ENCODE measurements around the gene ULBP3. TPM values are rescaled to one million over a fixed set of nuclear protein-coding genes. Genes with fewer than 3 reads are reported as not detected.

The ULBP3 gene
- total and polyA plus RNA-seq, 2 of the 13 experiments (the other 11 are each of a cell fraction or from before 2014, with no cell fraction given): 0.42 to 0.48 TPM

DNA sequence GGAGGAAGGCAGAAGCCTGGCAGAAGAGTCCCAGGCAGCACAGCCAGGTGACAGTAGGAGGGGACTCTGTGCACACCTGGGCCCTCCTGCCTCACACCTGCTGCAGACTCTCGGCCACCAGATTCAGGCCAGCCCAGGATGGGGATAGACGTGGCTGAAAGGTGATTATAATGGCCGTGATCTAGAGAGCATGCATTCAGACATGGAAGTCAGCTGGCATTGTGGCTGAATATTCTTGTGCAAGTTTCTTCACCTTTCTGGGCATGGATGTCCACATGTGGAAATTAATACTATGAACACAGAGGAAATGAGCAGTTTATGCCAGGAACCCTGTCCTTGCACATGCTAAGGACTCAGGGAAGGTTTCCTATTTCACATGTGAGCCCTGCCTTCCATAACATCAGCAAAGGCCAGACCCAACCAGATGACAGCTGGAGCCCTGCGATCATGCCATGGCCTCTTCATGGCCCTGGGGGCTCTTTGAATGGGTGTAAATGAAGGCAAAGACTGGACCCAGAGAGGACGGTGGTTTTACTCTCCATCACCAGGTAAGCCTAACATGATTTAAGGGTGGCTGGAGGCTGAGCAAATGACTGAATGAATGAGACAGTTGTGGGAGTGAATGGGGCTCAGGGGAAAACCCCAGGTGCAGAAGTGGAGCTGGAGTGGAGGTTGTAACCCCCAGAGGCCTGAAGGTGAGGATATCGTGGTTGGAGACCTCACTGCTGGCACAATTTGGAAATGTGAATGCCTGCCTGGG, 40.9 kb downstream of the ULBP3 start:
- Histone ChIP-seq H3K9ac (ENCODE audit: insufficient read depth, low read depth, low read length) (no peak overlapping the region), H3K36me3 (replicated peaks in 1 of 2; ENCODE audit: control insufficient read depth in 1 of 2, insufficient read depth in 2 of 2, low read length in 2 of 2) (no peaks in the 10 kb centered on the region), H2AFZ (ENCODE audit: low read length) (no peak overlapping the region), H3K9me3 (ENCODE audit: low read length) (no peaks in the 10 kb centered on the region), H3K4me3 (replicated peaks in 1 of 3; ENCODE audit: insufficient read depth in 1 of 3, low read depth in 2 of 3, low read length in 3 of 3) (no peak overlapping the region), H3K4me1 (ENCODE audit: insufficient read depth, low read length) (no peaks in the 10 kb centered on the region), H3K27me3 (ENCODE audit: control insufficient read depth in 1 of 2, insufficient read depth in 2 of 2, low read length in 2 of 2) (peaks cover 9 to 55% of the 10 kb centered on the region in 2 experiments), H4K20me1 (ENCODE audit: insufficient read depth, low read length) (no peaks in the 10 kb centered on the region), H3K27ac (ENCODE audit: extremely low read length, insufficient read depth, low read length) (no peak overlapping the region), H3K4me2 (ENCODE audit: low read depth, low read length) (no peak overlapping the region), H3K79me2 (ENCODE audit: insufficient read depth, low read length) (no peaks in the 10 kb centered on the region)
- 11% methylated on average over 5 of the region's 6 CpGs for WGBS (ENCODE audit: low lambda C conversion rate)
- in situ Hi-C loops (cut with HindIII; ENCODE audit: extremely low pct_ligation_motif_present, low pct_unique_long_range_greater_than_20kb) (loop anchor here (5.0 kb wide), 1 partner anchor 96 kb away; no protein-coding TSS in a partner anchor), intact Hi-C loops (cut with micrococcal nuclease; ENCODE audit: unreplicated experiment) (no loop called here)
- ChIA-PET CTCF (ENCODE audit: low intra/inter-chr PET ratio, low total read pairs) (no interaction called here), POLR2A (no interaction called here)
- FAIRE-seq (no peak), DNase-seq (ENCODE audit: low spot score) (no peak), ATAC-seq (no peak)
- BruUV-seq (replicated peaks): no TSS peak
- TF ChIP-seq SP4 (CRISPR knock-in tag; IDR thresholded peaks at IDR 0.05): no peak
- TF ChIP-seq ZNF761 (CRISPR knock-in tag; conservative IDR thresholded peaks at IDR 0.05): no peak
- TF ChIP-seq FOSL1 (CRISPR knock-in tag; IDR thresholded peaks at IDR 0.05; ENCODE audit: borderline replicate concordance): no peak
- TF ChIP-seq, protein P1, sequence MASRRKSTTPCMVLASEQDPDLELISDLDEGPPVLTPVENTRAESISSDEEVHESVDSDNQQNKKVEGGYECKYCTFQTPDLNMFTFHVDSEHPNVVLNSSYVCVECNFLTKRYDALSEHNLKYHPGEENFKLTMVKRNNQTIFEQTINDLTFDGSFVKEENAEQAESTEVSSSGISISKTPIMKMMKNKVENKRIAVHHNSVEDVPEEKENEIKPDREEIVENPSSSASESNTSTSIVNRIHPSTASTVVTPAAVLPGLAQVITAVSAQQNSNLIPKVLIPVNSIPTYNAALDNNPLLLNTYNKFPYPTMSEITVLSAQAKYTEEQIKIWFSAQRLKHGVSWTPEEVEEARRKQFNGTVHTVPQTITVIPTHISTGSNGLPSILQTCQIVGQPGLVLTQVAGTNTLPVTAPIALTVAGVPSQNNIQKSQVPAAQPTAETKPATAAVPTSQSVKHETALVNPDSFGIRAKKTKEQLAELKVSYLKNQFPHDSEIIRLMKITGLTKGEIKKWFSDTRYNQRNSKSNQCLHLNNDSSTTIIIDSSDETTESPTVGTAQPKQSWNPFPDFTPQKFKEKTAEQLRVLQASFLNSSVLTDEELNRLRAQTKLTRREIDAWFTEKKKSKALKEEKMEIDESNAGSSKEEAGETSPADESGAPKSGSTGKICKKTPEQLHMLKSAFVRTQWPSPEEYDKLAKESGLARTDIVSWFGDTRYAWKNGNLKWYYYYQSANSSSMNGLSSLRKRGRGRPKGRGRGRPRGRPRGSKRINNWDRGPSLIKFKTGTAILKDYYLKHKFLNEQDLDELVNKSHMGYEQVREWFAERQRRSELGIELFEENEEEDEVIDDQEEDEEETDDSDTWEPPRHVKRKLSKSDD (CRISPR knock-in tag; IDR thresholded peaks at IDR 0.05; ENCODE audit: low read depth): no peak
- TF ChIP-seq, protein P2, sequence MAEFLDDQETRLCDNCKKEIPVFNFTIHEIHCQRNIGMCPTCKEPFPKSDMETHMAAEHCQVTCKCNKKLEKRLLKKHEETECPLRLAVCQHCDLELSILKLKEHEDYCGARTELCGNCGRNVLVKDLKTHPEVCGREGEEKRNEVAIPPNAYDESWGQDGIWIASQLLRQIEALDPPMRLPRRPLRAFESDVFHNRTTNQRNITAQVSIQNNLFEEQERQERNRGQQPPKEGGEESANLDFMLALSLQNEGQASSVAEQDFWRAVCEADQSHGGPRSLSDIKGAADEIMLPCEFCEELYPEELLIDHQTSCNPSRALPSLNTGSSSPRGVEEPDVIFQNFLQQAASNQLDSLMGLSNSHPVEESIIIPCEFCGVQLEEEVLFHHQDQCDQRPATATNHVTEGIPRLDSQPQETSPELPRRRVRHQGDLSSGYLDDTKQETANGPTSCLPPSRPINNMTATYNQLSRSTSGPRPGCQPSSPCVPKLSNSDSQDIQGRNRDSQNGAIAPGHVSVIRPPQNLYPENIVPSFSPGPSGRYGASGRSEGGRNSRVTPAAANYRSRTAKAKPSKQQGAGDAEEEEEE (CRISPR knock-in tag; IDR thresholded peaks at IDR 0.05; ENCODE audit: borderline replicate concordance): no peak
- TF ChIP-seq ZNF354B (CRISPR knock-in tag; IDR thresholded peaks at IDR 0.05): no peak
- TF ChIP-seq, protein P3, sequence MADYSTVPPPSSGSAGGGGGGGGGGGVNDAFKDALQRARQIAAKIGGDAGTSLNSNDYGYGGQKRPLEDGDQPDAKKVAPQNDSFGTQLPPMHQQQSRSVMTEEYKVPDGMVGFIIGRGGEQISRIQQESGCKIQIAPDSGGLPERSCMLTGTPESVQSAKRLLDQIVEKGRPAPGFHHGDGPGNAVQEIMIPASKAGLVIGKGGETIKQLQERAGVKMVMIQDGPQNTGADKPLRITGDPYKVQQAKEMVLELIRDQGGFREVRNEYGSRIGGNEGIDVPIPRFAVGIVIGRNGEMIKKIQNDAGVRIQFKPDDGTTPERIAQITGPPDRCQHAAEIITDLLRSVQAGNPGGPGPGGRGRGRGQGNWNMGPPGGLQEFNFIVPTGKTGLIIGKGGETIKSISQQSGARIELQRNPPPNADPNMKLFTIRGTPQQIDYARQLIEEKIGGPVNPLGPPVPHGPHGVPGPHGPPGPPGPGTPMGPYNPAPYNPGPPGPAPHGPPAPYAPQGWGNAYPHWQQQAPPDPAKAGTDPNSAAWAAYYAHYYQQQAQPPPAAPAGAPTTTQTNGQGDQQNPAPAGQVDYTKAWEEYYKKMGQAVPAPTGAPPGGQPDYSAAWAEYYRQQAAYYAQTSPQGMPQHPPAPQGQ (CRISPR knock-in tag; IDR thresholded peaks at IDR 0.05; ENCODE audit: borderline replicate concordance): no peak
- TF ChIP-seq, protein P4, sequence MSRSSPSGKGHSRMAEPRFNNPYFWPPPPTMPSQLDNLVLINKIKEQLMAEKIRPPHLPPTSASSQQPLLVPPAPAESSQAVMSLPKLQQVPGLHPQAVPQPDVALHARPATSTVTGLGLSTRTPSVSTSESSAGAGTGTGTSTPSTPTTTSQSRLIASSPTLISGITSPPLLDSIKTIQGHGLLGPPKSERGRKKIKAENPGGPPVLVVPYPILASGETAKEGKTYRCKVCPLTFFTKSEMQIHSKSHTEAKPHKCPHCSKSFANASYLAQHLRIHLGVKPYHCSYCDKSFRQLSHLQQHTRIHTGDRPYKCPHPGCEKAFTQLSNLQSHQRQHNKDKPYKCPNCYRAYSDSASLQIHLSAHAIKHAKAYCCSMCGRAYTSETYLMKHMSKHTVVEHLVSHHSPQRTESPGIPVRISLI (CRISPR knock-in tag; IDR thresholded peaks at IDR 0.05; ENCODE audit: borderline replicate concordance): no peak
- TF ChIP-seq, protein P5, sequence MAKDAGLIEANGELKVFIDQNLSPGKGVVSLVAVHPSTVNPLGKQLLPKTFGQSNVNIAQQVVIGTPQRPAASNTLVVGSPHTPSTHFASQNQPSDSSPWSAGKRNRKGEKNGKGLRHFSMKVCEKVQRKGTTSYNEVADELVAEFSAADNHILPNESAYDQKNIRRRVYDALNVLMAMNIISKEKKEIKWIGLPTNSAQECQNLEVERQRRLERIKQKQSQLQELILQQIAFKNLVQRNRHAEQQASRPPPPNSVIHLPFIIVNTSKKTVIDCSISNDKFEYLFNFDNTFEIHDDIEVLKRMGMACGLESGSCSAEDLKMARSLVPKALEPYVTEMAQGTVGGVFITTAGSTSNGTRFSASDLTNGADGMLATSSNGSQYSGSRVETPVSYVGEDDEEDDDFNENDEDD (CRISPR knock-in tag; IDR thresholded peaks at IDR 0.05; ENCODE audit: borderline replicate concordance): no peak
- no peak for TF ChIP-seq PHF21A (CRISPR knock-in tag; IDR thresholded peaks at IDR 0.05)
- TF ChIP-seq ZNF350 (CRISPR knock-in tag; IDR thresholded peaks at IDR 0.05; ENCODE audit: borderline replicate concordance, low read depth): no peak
